ENCODE measurements around the gene LRMDA.

Gene LRMDA

DNA sequence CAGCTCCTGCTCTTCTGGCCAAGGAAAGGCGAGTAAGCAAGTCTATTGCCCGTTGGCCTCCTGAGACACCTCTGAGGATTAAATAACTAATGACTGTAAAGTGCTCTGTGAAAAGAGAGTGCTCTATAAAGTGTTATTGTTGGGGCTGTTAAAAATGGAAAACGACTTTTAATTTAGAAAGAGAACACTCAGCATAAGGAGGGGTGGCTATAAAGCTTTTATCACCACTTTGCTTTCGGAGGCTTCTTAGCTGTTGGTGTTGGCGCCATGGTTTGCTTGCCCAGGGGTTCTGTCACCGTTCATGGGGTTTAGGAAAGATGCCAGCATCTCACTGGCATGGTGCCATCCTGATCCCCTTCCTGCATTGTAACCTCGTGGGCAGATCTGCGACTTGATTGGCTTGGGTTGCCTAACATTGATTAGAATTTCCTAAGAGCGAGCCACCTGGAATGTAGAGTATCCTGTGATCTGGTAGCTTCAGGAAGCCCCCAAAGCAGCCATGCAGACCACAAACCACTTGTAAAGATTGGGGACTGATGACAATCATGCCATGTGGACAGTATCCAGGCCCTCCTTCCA, 509.9 kb downstream of the LRMDA start:
- Histone ChIP-seq H3K79me2 (ENCODE audit: insufficient read depth, low read length) (no peaks in the 10 kb centered on the region), H2AFZ (ENCODE audit: low read length) (no peak overlapping the region), H3K4me2 (ENCODE audit: low read depth, low read length, poor library complexity, severe bottlenecking) (no peak overlapping the region), H3K36me3 (ENCODE audit: insufficient read depth, low read length) (no peaks in the 10 kb centered on the region), H3K9ac (ENCODE audit: low read depth, low read length, poor library complexity, severe bottlenecking) (no peak overlapping the region), H3K4me1 (ENCODE audit: insufficient read depth, low read length, poor library complexity, severe bottlenecking) (no peaks in the 10 kb centered on the region), H3K27me3 (ENCODE audit: insufficient read depth, low read length, poor library complexity, severe bottlenecking) (peaks cover 7% of the 10 kb centered on the region), H3K4me3 (ENCODE audit: low read length, poor library complexity, severe bottlenecking) (no peak overlapping the region), H3K9me2 (replicated peaks; ENCODE audit: low read depth, low read length) (no peaks in the 10 kb centered on the region), H4K20me1 (ENCODE audit: insufficient read depth, low read length, poor library complexity, severe bottlenecking) (no peaks in the 10 kb centered on the region), H3K9me3 (ENCODE audit: insufficient read depth, low read depth, low read length) (no peaks in the 10 kb centered on the region; the same call in 1 of the 2 replicates), H3F3A (ENCODE audit: low read depth) (no peaks in the 10 kb centered on the region)
- TF ChIP-seq, protein P1, sequence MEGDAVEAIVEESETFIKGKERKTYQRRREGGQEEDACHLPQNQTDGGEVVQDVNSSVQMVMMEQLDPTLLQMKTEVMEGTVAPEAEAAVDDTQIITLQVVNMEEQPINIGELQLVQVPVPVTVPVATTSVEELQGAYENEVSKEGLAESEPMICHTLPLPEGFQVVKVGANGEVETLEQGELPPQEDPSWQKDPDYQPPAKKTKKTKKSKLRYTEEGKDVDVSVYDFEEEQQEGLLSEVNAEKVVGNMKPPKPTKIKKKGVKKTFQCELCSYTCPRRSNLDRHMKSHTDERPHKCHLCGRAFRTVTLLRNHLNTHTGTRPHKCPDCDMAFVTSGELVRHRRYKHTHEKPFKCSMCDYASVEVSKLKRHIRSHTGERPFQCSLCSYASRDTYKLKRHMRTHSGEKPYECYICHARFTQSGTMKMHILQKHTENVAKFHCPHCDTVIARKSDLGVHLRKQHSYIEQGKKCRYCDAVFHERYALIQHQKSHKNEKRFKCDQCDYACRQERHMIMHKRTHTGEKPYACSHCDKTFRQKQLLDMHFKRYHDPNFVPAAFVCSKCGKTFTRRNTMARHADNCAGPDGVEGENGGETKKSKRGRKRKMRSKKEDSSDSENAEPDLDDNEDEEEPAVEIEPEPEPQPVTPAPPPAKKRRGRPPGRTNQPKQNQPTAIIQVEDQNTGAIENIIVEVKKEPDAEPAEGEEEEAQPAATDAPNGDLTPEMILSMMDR (conservative IDR thresholded peaks at IDR 0.05; ENCODE audit: low read length), result no peak
- no peak for TF ChIP-seq EZH2phosphoT487 (IDR thresholded peaks at IDR 0.05; ENCODE audit: borderline replicate concordance)

DNA sequence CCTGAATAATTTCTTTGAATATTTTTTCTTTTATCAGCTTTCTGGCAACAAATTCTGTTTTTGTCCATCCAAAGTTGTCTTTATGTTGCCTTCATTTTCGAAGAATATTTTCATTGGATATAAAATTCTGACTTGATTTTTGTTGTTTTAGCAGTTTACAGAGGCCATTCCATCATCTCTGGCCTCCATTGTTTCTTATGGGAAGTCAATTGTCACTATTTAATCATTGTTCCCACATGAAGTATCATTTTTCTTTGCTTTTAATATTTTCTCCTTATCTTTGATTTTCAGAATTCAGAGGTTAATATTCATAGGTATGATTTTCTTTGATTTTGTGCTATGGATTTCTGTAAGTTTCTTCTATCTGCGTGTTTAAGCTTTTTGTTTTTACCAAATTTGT, 512.6 kb downstream of the LRMDA start:
- Histone ChIP-seq H3K4me2 (ENCODE audit: low read depth, low read length, poor library complexity, severe bottlenecking) (no peak overlapping the region), H3K79me2 (ENCODE audit: insufficient read depth, low read length) (no peaks in the 10 kb centered on the region), H3K4me1 (ENCODE audit: insufficient read depth, low read length, poor library complexity, severe bottlenecking) (no peaks in the 10 kb centered on the region), H3K9me2 (replicated peaks; ENCODE audit: low read depth, low read length) (no peaks in the 10 kb centered on the region), H2AFZ (ENCODE audit: low read length) (no peak overlapping the region), H3K9me3 (ENCODE audit: insufficient read depth, low read depth, low read length) (no peaks in the 10 kb centered on the region; the same call in 1 of the 2 replicates), H3F3A (ENCODE audit: low read depth) (no peaks in the 10 kb centered on the region), H4K20me1 (ENCODE audit: insufficient read depth, low read length, poor library complexity, severe bottlenecking) (no peaks in the 10 kb centered on the region), H3K4me3 (ENCODE audit: low read length, poor library complexity, severe bottlenecking) (no peak overlapping the region), H3K27me3 (ENCODE audit: insufficient read depth, low read length, poor library complexity, severe bottlenecking) (peaks cover 7% of the 10 kb centered on the region), H3K9ac (ENCODE audit: low read depth, low read length, poor library complexity, severe bottlenecking) (no peak overlapping the region), H3K36me3 (ENCODE audit: insufficient read depth, low read length) (no peaks in the 10 kb centered on the region)
- no peak for TF ChIP-seq EZH2phosphoT487 (IDR thresholded peaks at IDR 0.05; ENCODE audit: borderline replicate concordance)
- TF ChIP-seq, protein P1 (conservative IDR thresholded peaks at IDR 0.05; ENCODE audit: low read length), result no peak

DNA sequence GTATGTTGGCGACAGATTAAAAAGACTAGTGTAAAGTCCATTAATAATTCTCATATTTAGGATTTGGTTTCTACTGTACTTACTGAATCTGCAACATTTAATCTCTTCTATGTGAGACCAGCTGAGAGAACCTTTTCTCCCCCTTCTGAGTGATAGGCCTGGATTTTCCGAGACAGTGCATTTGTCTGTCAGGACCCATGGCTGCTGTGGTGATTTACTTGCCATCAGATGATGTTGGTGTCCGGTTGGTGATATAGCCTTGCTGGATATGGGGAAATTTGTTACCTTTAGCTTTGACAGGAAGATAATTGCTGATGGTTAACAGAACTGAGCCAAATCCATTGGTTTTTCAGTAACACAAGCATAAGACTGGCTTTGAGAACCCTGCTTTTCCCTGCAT, 517.2 kb downstream of the LRMDA start:
- Histone ChIP-seq H3K4me1 (ENCODE audit: insufficient read depth, low read length, poor library complexity, severe bottlenecking) (peaks cover 3% of the 10 kb centered on the region), H3K79me2 (ENCODE audit: insufficient read depth, low read length) (no peaks in the 10 kb centered on the region), H3K27me3 (ENCODE audit: insufficient read depth, low read length, poor library complexity, severe bottlenecking) (peaks cover 7% of the 10 kb centered on the region), H2AFZ (ENCODE audit: low read length) (no peak overlapping the region), H4K20me1 (ENCODE audit: insufficient read depth, low read length, poor library complexity, severe bottlenecking) (no peaks in the 10 kb centered on the region), H3K9me3 (ENCODE audit: insufficient read depth, low read depth, low read length) (no peaks in the 10 kb centered on the region; the same call in 1 of the 2 replicates), H3K4me3 (ENCODE audit: low read length, poor library complexity, severe bottlenecking) (no peak overlapping the region), H3K9ac (ENCODE audit: low read depth, low read length, poor library complexity, severe bottlenecking) (no peak overlapping the region), H3K9me2 (replicated peaks; ENCODE audit: low read depth, low read length) (no peaks in the 10 kb centered on the region), H3K36me3 (ENCODE audit: insufficient read depth, low read length) (no peaks in the 10 kb centered on the region), H3F3A (ENCODE audit: low read depth) (no peaks in the 10 kb centered on the region), H3K4me2 (ENCODE audit: low read depth, low read length, poor library complexity, severe bottlenecking) (no peak overlapping the region)
- no peak for TF ChIP-seq EZH2phosphoT487 (IDR thresholded peaks at IDR 0.05; ENCODE audit: borderline replicate concordance)
- TF ChIP-seq, protein P1 (conservative IDR thresholded peaks at IDR 0.05; ENCODE audit: low read length), result no peak

Measured in Loucy (cell line).